Neutrophil (primary cell): ENCODE data around the gene OR5AU1.

Source experiments
- H3K27ac ChIP-seq: fragments of 200-600 bp; sonication (generic); 2 replicates; pipeline ENCODE4 v1.5.1; 2016; ENCODE audit warnings: mild to moderate bottlenecking, moderate library complexity
- H3K27me3 ChIP-seq: fragments of 200-600 bp; sonication (generic); 2 replicates; pipeline ENCODE4 v1.6.0; 2016; ENCODE audit warnings: mild to moderate bottlenecking
- H3K36me3 ChIP-seq: fragments of 200-600 bp; sonication (generic); 2 replicates; pipeline ENCODE4 v1.5.1; 2017
- H3K4me1 ChIP-seq, 2 experiments: fragments of 200-600 bp in 1 of 2; sonication (generic) in 1 of 2; 1 replicate in 1 of 2; 2 replicates in 1 of 2; pipeline versions ENCODE4 v1.5.1 to v1.6.1; 2013 to 2016; ENCODE audit warnings: low read depth in 1 of 2, low read length in 1 of 2, mild to moderate bottlenecking in 1 of 2, moderate library complexity in 1 of 2; ENCODE audit not compliant: control insufficient read depth in 1 of 2, insufficient read depth in 1 of 2
- H3K4me3 ChIP-seq, 2 experiments: fragments of 200-600 bp in 1 of 2; sonication (generic) in 1 of 2; 1 replicate in 1 of 2; 2 replicates in 1 of 2; pipeline ENCODE4 v1.5.1; 2013 to 2016; ENCODE audit warnings: low read depth in 1 of 2, low read length in 1 of 2, mild to moderate bottlenecking in 1 of 2, moderate library complexity in 1 of 2
- H3K9me3 ChIP-seq: fragments of 200-600 bp; sonication (generic); 2 replicates; pipeline ENCODE4 v1.5.1; 2016
- CTCF ChIP-seq: fragments of 200-600 bp; sonication (generic); IDR thresholded peaks from 2 replicates; pipeline ENCODE4 v1.5.1; 2016; ENCODE audit warnings: antibody characterized with exemption

The OR5AU1 gene

GRCh38 chr14:21149641-21150367, 6.1 kb downstream of the OR5AU1 start:
- no peaks in the 10 kb centered on the region for H3K36me3 ChIP-seq
- no peak overlapping the region for H3K27ac ChIP-seq
- TF ChIP-seq CTCF, result no peak

DNA sequence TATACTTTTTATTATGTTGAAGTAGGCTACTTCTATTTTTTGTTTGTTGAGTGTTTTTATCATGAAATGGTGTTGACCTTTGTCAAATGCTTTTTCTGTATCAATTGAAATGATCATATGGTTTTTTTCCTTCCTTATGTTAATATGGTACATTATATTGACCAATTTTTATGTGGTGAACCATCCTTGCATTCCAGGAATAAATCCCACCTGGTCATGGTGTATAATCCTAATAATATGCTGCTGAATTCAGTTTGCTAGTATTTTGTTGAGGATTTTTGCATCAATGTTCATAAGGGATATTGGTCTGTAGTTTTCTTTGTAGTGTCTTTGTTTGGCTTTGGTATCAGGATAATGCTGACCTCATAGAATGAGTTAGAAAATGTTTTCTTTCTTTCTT, 10.4 kb downstream of the OR5AU1 start:
- peaks cover 5% of the 10 kb centered on the region for H3K9me3 ChIP-seq
- TF ChIP-seq CTCF, result no peak
- no peak overlapping the region for H3K4me3 ChIP-seq
- no peak overlapping the region for H3K27ac ChIP-seq
- H3K4me1 ChIP-seq, result no peaks in the 10 kb centered on the region
- H3K27me3 ChIP-seq, result no peaks in the 10 kb centered on the region
- H3K36me3 ChIP-seq, result no peaks in the 10 kb centered on the region

More at GRCh38 chr14:21149641-21150367, 6.1 kb downstream of the OR5AU1 start:
- Histone ChIP-seq H3K4me1 (no peaks in the 10 kb centered on the region), H3K27me3 (no peaks in the 10 kb centered on the region), H3K4me3 (no peak overlapping the region), H3K9me3 (peaks cover 5% of the 10 kb centered on the region)

DNA sequence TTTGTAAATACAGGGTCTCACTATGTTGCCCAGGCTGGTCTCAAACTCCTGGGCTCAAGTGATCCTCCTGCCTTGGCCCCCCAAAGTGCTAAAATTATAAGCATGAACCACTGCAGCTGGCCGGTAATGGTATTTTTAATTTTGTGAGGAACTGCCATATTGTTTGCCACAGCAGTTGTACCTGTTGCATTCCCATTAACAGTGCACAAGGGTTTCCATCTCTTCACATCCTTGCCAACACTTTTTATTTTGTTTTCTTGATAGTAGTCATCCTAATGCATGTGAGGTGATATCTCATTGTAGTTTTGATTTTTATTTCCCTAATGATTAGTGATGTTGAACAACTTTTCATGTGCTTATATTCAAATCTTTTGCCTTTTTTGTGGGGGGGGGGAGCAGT, 13.5 kb downstream of the OR5AU1 start:
- peaks cover 3% of the 10 kb centered on the region for H3K27me3 ChIP-seq
- no peaks in the 10 kb centered on the region for H3K4me1 ChIP-seq
- H3K9me3 ChIP-seq, result peaks cover 5% of the 10 kb centered on the region
- no peak overlapping the region for H3K4me3 ChIP-seq
- no peak for TF ChIP-seq CTCF
- no peak overlapping the region for H3K27ac ChIP-seq
- no peaks in the 10 kb centered on the region for H3K36me3 ChIP-seq

DNA sequence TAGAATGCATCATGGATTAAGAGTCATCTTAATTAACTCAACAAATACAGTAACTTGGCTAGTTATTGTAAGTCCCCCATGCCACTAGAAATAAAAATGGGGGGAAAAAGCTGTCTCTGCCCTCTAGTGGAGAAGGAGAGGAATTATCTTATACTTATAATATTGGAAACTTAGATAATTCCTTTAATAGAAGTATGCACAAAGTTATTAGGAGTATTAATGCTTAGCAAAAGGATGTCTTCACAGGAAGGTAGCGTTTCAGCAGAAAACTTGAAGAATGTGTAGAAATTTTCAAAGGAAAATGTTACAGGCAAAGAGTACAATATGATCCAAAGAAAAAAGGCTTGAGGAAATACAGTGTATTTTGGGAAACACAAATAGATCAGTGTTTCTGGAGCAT, 19.8 kb downstream of the OR5AU1 start:
- H3K27me3 ChIP-seq, result peaks cover 3% of the 10 kb centered on the region
- H3K9me3 ChIP-seq, result no peaks in the 10 kb centered on the region
- TF ChIP-seq CTCF, result peak; percentile 41
- H3K4me3 ChIP-seq, result no peak overlapping the region
- H3K4me1 ChIP-seq, result no peaks in the 10 kb centered on the region
- no peaks in the 10 kb centered on the region for H3K36me3 ChIP-seq
- H3K27ac ChIP-seq, result no peak overlapping the region

DNA sequence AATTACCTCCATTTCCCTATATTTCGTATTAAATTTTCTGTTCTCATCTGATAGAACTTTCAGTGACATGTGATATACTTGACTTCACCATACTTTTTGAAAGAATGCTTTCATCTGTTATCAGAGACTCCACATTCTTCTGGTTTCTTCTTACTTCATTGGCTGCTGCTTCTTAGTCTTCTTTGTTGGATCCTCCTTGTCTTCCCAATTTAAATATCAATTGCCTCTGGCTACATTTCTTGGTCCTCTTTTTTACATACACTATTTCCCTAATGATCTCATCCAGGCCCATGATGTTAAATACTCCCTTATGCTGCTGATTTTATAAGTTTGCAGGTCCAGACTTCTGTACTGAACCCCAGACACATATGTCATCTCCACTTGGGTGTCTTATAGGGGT, 22.0 kb downstream of the OR5AU1 start:
- Histone ChIP-seq H3K36me3 (no peaks in the 10 kb centered on the region), H3K27me3 (no peaks in the 10 kb centered on the region), H3K4me1 (no peaks in the 10 kb centered on the region), H3K9me3 (no peaks in the 10 kb centered on the region), H3K4me3 (no peak overlapping the region), H3K27ac (no peak overlapping the region)
- TF ChIP-seq CTCF, result no peak
